NCI-H1436 treated with DMSO at 0.1 percent for 48 hours (cell line): Measurements from ENCODE around the gene LHFPL2.

Experiments
- DNase-seq: peaks from one replicate; lab custom pipeline; 2025; lab: John Stamatoyannopoulos, UW

The LHFPL2 gene

GRCh38 chr5:78567617-78568016 lies 81.0 kb downstream of the LHFPL2 start:
- no peak for DNase-seq

DNA sequence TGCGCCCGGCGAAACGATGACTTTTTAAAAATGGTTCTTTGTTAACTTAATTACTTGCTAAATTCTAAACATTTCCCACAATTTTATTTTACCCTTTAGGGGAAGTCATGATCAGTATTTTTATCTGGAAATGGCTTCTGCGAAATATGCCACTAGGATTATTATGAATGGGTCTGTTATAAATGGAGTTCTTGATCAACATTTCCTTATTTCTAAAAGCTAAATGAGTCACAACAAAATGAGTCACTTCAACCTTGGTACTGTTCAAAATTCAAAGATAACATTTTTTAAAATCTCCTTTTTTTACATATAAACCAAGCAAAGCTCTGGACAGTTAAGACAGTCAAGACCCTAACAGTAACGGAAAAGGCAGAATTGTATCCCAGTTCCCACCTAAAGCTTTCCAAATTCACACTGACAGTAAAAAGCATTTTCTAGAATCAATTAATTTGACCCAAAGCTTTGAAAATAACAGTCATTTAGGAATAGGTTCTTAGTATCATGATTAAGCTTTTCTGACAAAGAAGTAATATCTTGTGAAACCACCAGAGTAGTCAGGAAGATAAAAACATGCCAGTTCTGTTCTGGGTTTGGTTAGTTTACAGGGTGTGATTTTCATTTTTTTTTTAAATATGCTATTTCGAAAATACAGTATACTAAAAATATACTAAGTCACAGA lies 81.7 kb downstream of the LHFPL2 start:
- DNase-seq = no peak

- DNase-seq = no peak
Measured at GRCh38 chr5:78565395-78565794, 83.2 kb downstream of the LHFPL2 start.

DNA sequence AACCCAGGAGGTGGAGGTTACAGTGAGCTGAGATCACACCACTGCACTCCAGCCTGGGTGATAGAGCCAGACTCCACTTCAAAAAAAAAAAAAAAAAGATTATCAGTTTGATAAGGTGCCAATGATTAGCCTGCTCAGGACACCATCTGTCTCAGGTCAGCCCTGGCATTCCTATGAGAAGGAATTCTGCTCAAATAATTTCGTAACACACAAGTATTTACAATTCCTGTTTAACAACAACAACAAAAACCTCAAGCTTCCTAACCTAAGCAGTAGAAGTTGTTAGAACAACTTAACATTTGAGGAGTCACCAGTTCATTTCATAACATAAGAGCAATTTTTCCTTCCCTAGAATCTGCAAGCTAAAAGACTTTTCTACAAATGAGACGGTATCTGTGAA lies 85.0 kb downstream of the LHFPL2 start:
- DNase-seq = no peak

DNA sequence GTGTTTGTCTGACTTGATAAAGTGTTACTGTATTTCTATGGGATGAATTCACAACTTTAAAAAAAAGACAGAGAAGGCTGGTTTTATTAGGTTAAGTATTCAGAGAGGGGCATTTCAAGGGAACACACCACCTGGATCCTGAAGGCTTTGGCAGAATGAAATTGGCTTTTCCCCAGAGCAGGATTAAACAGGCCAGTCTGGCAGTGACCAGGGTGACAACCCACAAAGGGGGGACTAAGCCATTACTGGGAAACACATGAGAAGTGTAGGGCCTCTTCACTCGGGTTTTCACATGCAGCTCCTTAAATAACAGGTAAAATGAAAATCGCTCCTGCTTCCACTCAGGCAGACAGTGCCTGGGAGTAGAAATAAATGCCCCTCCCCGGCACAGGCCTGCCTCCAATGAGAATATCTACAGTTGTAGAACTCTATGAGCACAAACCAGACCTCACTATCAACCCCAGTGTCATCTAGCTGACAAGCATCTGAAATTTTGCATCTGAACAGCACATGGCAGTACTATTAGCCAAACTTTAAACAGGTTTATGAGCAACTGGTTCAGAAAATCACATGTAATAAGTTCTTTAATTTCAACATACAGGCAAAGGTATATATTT lies 85.8 kb downstream of the LHFPL2 start:
- DNase-seq = no peak

GRCh38 chr5:78562001-78562400 lies 86.6 kb downstream of the LHFPL2 start:
- DNase-seq = no peak

DNA sequence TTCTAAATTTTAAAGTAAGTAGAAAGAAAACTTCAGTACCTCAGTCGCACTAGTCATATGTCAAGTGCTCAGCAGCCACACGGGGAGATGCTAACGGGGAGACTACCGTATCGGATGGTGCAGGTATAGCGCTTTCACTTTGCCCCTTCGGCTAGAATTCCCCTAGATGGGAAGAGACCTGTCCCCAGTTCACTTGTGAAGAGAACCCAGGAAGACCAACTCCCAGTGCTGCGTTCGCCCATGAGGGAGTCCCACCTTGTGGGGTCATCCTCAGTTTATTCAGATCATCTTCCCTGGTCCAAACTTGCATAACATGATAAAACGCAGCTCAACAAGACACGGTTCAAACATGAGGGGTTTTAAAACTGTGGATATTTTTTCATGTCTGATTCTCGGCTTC lies 87.3 kb downstream of the LHFPL2 start:
- DNase-seq = no peak

DNA sequence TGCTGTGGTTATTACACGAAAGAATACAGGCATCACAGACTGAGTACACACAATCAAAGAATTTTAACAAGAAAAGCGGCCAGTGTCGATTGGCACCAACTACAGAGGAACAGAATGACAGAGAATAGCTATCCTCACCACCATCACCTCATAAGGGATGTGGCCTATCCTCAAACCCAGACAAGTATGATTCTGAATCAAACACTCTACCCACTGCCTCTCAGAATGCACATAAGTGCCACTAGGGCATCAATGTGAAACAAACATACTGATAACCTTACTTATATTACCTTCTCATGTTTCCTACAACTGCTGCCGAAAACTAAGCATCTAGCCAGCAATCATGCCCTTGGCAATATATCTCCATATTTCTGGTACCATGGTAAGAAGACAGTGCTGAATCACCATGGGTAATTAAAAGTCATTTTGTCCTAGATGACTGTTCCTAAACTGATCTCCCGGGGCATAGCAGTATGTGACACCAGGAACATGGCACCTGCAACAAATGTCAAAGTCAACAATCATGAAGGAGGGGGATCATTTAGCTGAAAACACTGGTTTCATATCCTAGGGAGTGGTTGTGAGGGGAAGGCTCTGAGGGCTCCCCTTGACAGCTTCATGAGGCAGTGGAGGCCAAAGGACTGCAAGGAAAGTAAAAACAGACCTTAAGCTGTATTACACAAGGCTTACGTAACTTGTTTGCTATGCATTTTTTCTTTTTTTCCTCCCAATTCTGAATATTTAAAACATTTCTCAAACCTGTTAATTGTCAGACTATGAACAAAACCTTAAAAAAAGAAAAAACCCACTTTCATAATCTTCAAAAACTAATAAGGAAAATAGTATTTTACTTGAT lies 88.3 kb downstream of the LHFPL2 start:
- DNase-seq = no peak

DNA sequence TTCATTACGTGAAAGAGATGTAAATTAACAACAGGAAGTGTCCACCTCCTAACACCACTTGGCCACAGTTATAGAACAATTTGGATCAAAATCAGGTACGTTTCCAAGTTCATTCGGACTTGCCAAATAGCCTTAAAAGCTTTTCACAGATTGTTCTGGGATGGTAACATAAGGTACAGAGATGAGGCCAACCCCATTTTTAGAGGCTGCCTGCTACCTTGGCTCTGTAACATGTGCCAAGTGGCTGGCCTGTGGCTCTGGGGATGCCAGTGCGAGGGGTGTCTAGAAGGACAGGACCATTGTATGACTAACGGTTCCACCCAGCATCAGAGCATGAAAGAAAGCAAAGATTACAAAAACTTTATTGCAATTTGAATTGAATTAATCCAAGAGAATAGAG lies 91.0 kb downstream of the LHFPL2 start:
- no peak for DNase-seq

DNA sequence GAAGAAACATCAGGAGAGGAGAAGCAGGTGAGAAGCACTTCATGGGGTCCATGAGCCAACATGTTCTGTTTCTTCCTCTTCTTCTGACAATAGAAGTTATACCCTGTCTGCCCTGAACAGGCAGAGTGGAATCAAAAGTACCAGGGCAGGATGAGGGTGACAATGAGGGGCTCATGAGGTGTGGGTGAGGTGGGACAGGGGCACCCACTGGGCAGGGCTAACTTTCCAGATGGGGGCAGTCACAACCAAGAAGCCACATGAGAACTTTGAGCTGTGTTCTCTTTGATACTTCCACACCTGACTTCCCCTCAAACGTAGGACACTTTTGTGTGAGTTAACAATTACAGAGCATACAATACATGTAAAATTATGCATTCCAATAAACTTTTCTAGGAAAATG lies 92.7 kb downstream of the LHFPL2 start:
- DNase-seq = no peak

DNA sequence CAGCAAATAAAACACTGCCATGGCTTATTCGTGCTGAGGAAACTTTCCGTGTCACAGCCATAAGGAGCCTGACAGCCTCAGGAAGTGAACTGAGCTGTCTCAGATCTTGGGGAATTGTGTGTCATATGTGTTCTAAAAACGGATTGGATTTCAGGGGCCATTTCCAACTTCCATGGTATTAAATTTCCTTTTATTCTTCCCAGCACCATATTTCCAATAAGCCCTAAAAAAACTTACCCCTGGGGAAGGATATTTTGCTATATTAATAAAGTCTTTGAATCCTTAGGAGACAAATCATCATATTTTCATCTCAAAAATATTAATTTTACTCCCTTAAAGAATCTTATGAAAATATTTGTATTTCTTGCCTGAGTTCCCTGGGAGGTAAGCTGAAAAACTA lies 93.9 kb downstream of the LHFPL2 start:
- no peak for DNase-seq

- DNase-seq = no peak
Measured at GRCh38 chr5:78553580-78554353, 94.8 kb downstream of the LHFPL2 start.

DNA sequence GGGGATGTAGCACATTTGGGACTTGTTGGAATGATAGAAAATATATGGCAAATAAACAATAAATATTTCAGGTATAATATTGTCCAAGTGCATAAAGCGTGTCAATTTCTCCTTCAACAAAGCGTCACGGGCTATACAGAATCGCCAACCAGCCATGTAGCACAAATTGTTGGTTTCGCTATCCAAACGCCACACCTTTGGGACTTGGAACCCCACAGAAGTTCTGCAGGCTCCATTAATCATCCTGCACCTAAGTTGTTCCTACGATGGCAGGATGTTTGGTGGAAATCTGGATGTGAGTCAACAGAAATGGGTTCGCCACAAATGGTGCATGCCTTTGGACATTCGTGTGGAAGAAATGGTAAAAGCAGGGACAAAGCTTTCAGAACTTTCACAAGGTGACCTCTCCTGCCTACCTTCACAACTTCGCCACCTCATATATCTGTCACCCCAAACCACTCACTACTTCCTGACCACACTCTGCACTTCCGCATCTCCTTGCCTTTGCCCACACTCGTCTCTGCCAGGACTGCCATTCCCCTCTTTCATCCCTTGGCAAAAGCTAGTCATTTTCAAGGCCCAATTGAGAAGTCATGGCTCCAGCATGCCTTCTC lies 95.7 kb downstream of the LHFPL2 start:
- no peak for DNase-seq

- DNase-seq = no peak
Measured at GRCh38 chr5:78550891-78551290, 97.7 kb downstream of the LHFPL2 start.

DNA sequence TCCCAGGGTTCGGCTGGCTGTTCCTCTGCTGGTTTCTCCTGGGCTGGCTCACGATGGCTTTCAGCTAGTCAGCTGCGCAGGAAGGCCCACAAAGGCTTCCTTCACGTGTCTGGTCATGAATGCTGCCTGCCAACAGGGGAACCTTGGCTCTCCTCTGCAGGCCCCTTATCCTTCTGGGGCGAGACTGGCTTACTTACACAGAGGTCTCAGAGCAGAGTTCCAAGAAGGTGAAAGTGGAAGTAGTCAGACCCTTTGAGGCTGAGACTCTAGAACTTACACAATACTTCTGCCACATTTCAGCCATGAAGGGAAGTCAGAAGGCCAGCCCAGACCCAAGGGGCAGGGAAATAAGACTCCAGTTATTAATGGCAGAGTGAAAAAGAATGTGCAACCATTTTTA lies 99.5 kb downstream of the LHFPL2 start:
- DNase-seq = no peak

- no peak for DNase-seq
Measured at GRCh38 chr5:78547731-78548615, 100.6 kb downstream of the LHFPL2 start.

- no peak for DNase-seq
Measured at GRCh38 chr5:78547183-78547582, 101.4 kb downstream of the LHFPL2 start.

DNA sequence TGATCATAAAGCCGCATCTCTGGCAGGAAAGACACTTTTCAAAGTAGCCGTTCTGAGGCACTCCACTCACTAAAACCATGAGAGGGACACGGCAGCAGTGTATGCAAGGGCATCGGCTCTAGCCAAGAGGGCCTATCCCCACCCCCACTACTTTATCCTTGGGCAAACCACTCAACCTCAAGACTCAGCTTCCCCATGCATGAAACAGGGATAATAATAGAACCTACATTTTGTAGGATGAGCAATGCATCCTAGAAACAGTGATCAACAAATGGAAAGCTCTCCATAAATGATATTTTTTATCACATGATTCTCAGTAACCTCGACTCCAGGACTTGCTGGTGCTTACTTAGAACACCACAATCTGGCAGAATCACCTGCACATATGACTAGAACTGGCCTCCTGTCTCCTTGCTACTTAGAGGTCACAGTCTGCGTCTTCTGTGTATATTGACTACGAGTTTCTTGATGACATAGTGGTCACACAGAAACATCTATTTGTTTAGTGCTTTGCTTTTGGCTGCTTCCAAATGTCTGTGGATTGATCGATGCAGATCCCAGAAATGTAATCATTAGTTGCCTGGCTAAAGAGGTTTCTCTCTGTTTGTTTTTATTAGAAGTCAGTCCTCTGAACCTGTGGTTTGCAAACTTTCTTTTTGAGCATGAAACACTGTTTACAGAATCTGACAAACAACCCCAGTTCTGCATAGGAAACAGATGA lies 102.1 kb downstream of the LHFPL2 start:
- no peak for DNase-seq

- no peak for DNase-seq
Measured at GRCh38 chr5:78545406-78545805, 103.2 kb downstream of the LHFPL2 start.

- DNase-seq = no peak
Measured at GRCh38 chr5:78544561-78545201, 103.9 kb downstream of the LHFPL2 start.
